Coronary artery (tissue), 2 donors: Measurements from ENCODE around the gene UNKL.

Experiments
- DNase-seq: peaks from one replicate; pipeline ENCODE4 v3.0.0-alpha.2; 2017; ENCODE audit warnings: low spot score
- H3K27ac ChIP-seq, 2 donors: fragments of 200-600 bp; sonication (generic); one replicate each; pipeline ENCODE4 v1.5.1; 2016 to 2019
- H3K4me3 ChIP-seq: fragments of 200-600 bp; sonication (generic); 2 replicates; pipeline ENCODE4 v1.5.1; 2016; ENCODE audit warnings: mild to moderate bottlenecking, moderate library complexity
- TF ChIP-seq, protein P1 (sequence below): fragments of 200-600 bp; sonication (generic); IDR thresholded peaks from one replicate; pipeline ENCODE4 v1.5.1; 2019; ENCODE audit warnings: antibody characterized with exemption

Gene UNKL, protein sequence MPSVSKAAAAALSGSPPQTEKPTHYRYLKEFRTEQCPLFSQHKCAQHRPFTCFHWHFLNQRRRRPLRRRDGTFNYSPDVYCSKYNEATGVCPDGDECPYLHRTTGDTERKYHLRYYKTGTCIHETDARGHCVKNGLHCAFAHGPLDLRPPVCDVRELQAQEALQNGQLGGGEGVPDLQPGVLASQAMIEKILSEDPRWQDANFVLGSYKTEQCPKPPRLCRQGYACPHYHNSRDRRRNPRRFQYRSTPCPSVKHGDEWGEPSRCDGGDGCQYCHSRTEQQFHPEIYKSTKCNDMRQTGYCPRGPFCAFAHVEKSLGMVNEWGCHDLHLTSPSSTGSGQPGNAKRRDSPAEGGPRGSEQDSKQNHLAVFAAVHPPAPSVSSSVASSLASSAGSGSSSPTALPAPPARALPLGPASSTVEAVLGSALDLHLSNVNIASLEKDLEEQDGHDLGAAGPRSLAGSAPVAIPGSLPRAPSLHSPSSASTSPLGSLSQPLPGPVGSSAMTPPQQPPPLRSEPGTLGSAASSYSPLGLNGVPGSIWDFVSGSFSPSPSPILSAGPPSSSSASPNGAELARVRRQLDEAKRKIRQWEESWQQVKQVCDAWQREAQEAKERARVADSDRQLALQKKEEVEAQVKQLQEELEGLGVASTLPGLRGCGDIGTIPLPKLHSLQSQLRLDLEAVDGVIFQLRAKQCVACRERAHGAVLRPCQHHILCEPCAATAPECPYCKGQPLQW

DNA sequence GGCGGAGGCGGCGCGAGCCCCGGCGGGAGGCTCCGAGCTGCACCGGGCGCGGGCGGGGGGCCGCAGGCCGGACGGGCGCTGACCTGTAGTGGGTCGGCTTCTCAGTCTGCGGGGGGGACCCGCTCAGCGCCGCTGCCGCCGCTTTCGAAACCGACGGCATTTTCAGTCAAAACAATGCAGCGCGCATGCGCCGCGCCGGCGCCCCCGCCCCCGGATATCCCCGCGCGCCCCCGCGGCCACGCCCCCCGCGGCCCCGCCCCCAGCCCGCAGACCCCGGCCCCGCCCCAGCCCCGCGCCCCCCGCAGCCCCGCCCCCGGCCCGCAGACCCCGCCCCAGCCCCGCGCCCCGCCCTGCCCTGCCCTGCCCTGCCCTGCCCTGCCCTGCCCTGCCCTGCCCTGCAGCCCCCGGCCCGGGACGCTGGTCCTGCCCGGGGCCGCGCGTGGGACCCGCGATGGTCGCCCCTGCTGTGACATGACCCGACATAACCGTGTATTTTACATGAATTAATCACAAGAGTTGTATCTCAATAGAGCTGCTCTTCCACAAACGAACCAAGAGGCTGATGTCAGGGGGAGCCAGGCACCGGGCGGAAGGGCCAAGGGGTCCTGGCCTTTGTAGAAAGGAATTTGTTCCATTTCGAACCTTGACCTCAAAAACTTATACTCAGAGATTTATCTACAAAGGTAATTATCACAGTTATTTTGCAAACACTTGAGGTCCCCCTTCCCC is at the start of gene UNKL:
TSS of gene UNKL (minus strand) at position 173 of the 729 bp plus-strand sequence. CDS start at position 160, 13 bp downstream.
- no peak for DNase-seq
- Histone ChIP-seq H3K27ac (peak within 1 kb of the TSS; percentile 78 to 91), H3K4me3 (peak within 1 kb of the TSS; percentile 97)
- TF ChIP-seq, protein P1, sequence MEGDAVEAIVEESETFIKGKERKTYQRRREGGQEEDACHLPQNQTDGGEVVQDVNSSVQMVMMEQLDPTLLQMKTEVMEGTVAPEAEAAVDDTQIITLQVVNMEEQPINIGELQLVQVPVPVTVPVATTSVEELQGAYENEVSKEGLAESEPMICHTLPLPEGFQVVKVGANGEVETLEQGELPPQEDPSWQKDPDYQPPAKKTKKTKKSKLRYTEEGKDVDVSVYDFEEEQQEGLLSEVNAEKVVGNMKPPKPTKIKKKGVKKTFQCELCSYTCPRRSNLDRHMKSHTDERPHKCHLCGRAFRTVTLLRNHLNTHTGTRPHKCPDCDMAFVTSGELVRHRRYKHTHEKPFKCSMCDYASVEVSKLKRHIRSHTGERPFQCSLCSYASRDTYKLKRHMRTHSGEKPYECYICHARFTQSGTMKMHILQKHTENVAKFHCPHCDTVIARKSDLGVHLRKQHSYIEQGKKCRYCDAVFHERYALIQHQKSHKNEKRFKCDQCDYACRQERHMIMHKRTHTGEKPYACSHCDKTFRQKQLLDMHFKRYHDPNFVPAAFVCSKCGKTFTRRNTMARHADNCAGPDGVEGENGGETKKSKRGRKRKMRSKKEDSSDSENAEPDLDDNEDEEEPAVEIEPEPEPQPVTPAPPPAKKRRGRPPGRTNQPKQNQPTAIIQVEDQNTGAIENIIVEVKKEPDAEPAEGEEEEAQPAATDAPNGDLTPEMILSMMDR, result no peak

DNA sequence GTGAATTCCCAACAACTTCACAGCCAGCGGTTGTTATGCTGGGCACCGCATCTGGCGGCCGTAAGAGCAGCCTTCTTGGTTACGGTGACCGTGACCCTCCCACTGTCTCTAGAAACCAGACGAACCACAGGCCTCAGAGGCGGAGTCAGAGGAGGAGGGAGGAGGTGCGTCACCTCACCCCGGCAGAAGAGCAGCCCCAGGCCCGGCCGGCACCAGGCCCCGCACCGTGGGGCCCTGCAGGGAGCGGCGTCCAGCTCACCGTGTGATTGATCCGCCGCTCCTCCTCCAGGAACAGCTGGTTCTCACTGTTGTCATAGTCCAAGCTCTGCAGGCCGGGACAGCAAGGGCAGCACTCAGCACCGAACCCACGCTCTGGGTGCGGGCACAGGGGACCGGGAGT is 46.6 kb upstream of the UNKL start:
- Histone ChIP-seq H3K27ac (no peak overlapping the region), H3K4me3 (no peak overlapping the region)
- DNase-seq, result no peak
- TF ChIP-seq, protein P1, result no peak

DNA sequence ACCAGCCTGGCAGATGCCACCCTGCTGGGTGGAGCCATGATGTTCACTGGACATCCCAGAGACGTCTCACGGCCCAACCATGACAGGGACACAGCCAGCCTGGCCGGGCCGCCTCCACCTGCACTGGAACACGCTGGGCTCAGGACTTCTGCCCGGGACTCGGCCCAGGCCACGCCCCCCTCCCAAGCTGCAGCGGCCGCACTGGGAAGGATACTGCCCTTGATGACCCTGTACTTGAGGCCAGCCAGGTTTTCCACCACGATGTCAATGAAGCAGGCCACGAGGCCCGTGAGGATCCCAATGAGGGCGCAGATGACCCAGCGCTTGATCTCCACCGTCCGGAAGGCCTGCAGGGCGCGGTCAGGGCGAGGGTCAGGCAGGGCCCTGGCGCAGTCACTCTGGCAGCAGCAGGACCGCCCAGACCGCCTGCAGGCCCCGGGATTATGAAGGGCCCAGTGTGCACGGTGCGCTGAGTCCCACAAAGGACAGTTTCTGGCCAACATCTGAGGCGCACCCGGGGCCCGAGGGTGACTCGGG is 46.2 kb upstream of the UNKL start:
- TF ChIP-seq, protein P1, result no peak
- H3K27ac ChIP-seq, result no peak overlapping the region
- H3K4me3 ChIP-seq, result no peak overlapping the region
- no peak for DNase-seq

DNA sequence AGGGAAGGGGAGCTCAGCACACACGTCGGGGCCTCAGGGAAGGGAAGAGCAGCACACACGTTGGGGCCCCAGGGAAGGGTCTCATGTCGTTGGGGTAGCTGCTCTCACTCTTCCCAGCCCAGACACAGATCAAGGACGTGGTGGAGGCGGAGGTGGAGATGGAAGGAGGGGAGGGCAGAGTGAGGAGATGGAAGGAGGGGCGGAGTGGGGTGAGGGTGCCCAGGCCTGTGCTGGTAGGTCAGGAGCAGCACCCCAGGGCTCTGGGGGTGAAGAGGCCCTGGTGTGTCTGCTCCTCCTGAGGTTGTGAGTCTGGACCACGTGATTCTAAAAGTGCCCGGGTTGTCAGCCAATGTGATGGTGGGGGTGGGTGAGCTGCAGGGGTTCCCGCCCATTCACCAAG is 45.5 kb upstream of the UNKL start:
- H3K27ac ChIP-seq, result no peak overlapping the region
- TF ChIP-seq, protein P1, result no peak
- H3K4me3 ChIP-seq, result no peak overlapping the region
- DNase-seq, result no peak

DNA sequence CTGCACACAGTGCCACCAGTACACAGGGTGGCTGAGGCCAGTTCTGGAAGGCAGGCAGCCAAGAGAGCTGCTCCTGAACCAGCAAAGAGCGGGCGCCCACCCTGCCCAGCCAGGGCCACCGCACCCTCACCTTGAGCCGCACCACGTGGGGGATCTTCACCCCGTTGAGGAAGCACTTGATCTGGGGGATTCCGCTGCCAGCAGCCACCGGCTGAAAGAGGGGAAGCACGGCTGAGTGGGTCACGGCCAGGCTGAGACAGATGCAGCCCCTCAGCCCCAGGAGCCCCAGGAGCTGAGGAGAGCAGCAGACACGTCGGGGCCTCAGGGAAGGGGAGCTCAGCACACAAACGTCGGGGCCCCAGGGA is 44.5 kb upstream of the UNKL start:
- no peak for DNase-seq
- Histone ChIP-seq H3K27ac (no peak overlapping the region), H3K4me3 (no peak overlapping the region)
- TF ChIP-seq, protein P1, result no peak

DNA sequence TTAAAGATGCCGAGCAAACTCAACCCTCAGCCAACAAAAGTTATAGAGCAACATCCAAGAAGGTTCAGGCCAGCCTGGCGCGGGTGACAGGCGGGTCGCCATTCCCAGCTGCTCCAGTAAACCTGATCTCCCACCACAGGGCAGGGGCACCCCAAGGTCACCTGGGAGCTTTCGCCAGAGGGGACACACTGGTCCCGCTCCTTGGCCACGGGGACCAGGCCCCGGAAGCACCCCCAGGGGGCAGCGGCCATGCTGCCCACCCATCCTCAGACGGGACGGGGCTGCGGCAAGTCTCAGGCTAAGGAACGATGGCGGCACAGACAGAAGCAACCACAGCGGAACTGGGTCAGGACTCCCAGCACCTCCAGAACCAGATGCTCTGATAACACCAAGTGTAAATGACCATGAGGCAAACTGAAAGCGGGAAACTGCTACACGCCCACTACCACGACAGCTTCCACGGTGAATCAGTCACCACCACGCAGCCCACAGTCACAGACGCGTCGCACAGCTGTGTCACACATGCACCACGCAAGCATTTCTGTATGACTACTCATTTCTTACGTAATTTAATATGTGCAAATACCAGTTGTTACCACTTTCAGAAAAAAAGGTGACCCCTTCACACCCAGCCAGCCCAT is 44.0 kb upstream of the UNKL start:
- TF ChIP-seq, protein P1, result no peak
- H3K4me3 ChIP-seq, result no peak overlapping the region
- no peak for DNase-seq
- no peak overlapping the region for H3K27ac ChIP-seq
